SHP77 treated with DMSO at 0.1 percent for 48 hours (cell line): ENCODE measurements around the gene GNAI3.

Source experiments
- DNase-seq: peaks from one replicate; lab custom pipeline; 2025; lab: John Stamatoyannopoulos, UW

Gene GNAI3

DNA sequence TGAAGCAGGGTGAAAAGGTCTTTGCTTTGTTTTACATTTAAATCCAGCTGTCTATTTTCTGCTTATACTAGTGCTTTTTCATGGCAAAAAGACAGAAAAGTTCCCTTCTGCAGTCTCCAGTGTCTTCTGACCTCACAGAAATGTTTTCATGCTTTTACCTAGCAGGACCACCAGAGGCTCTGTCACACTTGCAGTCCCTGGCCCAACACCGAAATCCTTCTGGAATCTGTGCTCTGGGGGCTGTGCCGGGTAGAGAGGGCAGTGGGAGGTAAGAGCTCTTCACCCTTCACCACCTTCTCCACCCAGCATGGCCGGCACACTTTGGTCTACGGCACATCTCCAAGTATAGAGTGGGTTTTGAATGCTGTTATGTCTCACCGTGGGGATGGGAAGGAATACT, 50.2 kb downstream of the GNAI3 start:
- DNase-seq = no peak

DNA sequence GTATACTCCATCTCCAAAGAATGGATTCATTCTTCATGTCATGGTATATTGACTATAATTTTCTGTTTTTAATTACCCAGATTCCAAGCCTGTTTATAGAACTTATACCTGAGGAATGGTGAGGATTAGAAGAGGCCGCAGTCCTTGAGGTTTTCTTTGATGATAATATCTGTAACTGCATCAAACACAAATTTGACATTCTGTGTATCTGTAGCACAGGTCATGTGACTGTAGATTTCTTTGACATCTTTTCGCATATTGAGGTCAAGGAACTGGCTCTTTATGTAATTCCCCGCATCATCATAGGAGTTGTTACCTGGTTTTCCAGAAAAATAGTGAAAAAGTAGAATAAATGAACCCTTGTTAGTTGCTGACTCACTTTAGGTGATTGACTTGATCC, 54.8 kb downstream of the GNAI3 start:
- DNase-seq = no peak

GRCh38 chr1:109605381-109605780, 57.0 kb downstream of the GNAI3 start:
- no peak for DNase-seq

DNA sequence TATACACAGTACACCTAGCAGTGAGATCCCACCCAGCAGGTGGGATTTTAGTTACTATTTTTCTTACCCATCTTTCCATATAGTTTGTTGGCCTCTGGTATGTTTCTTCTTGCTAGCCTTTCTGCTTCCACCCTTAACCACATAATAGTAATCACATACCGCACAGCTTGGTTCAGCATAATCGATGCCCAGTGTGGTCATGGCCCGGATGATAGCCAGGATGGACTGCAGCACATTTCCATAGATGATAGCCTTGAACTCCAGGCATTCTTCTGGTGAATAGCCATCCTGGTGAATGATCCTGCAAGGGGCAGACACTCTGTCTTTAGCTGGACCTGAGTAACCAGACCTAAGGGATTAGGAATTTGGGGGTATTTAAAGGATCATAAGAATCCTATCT, 61.5 kb downstream of the GNAI3 start:
- no peak for DNase-seq

DNA sequence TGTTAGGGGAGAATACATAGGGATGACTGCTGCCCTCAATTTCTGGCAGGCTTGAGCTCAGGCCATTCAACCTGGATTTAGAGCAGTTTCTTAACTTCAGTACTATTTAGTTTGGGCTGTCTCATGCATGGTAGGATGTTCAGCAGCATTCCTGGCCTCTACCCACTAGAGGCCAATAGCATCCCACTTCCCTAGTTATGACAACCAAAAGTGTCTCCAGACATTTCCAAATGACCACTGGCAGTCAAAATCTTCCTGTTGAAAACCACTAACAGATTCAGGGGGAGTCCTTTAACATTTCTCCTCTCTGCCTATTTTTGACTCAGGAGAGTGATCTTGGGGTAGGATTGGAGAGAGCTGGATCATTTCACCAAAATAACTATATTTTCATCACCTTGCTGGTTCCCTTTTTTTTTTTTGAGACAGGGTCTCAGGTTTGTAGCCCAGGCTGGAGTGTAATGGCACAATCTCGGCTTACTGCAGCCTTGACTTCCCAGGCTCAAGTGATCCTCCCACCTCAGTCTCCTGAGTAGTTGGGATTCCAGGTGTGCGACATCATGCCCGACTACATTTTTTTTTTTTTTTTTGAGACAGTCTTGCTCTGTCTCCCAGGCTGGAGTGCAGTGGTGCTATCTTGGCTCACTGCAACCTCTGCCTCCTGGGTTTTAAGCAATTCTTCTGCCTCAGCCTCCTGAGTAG, 62.3 kb downstream of the GNAI3 start:
- DNase-seq = no peak

GRCh38 chr1:109611308-109611990, 63.0 kb downstream of the GNAI3 start:
- no peak for DNase-seq

DNA sequence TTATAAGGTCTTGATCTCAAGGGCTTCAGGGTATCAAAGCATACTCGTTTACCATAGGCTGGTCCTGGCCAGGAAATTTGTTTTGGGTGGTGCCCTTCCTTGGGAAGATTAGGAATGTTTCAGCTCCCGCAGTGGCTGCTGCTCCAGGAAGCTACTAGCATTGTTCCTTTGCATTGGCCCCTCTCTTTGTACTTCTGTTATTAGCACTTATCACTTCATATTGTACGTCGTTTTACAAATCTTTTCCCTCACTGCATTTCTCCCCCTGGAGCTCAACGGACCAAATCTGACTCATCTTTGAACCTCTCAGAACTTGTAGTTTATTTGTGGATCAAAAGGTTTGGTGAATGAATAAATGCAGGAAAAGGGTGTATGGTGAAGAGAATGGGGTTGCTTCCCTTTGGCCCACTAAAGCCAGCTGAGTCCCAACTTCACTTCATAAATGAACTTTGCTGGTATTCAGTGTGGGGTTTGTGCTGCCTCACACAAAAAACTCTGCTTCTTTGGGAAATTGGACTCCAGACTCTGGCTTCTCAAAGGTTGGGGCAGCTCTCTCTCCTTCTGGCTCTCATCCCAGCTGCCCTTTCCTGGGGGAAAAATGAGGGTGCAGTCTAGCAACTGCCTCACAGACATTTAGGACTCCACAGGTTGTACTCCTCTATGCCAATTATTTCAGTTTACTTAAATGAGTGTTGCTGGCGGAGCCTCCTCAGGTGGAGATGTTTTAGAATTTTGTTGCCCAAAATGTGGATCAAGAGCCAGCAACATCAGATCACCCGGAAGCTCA, 65.1 kb downstream of the GNAI3 start:
- no peak for DNase-seq

- DNase-seq = no peak
These were observed 67.5 kb downstream of the GNAI3 start for GRCh38 chr1:109615879-109616278.

DNA sequence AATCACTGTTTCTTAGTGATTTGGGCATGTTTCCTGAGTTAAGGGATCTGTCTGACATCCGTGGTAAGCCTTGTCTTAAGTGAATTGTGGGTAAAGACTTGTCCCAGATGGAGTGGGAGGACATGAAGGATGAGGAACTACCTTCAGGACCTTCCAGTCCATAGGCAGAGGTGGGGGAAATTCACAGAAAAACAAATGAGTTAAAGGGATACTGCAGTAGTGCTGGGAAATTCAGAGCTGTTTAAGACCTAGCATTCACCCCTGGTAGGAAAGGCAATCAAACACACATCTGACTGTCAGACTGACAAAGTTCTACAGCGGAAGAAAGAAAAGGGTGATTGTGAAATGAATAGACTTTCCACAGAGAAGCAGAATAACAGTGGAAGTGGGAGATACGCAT, 68.0 kb downstream of the GNAI3 start:
- no peak for DNase-seq

- no peak for DNase-seq
These were observed 68.9 kb downstream of the GNAI3 start for GRCh38 chr1:109617291-109617801.

GRCh38 chr1:109618661-109619575, 70.5 kb downstream of the GNAI3 start:
- DNase-seq = no peak

DNA sequence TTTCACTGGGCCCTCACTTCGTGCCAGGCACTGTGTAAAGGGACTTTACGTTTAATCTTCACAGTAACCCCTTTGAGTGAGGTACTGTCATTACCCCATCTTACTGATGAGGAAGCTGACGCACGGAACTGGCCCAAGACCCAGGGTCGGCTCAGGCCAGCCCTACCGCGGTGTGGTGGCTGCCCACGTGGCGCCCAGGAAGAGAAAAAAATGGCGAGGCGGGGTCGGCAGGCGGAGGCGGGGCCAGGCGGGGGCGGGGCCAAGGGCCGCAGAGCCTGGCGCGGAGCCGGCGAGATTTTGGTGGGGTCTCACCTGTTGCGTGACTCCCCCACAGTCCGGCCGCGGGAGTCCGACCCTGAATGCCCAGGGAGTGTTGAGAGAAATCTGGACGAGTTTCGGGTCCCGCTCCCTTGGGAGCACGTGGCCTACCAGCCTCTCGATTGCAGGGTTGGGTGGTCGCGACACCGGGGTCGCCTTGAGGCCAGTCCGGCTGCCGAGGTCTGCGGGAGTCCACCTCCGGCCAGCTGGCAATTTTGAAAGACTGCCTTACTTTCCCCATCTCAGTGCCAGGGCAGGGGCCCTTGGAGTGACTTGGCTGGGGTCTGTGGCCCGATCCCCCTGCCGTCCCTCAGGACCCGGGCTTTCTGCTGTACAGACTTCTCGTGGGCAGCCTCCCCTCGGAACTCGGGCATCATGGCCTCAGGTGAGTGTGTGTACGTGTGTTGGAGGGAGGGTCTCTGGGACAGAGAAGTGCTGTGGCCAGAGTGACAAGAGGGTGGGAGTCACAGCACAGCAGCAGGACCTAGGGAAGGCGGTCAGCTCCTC, 71.4 kb downstream of the GNAI3 start, which contains the start of the genes AMPD2 and GNAT2:
Gene AMPD2, plus strand, starts transcription at position 262 of the 825 bp plus-strand sequence. CDS start 1,339 bp downstream, outside the sequence.
Gene GNAT2, minus strand, starts transcription at position 41 of the 825 bp plus-strand sequence. CDS start 6,746 bp downstream, outside the sequence.
- no peak for DNase-seq

DNA sequence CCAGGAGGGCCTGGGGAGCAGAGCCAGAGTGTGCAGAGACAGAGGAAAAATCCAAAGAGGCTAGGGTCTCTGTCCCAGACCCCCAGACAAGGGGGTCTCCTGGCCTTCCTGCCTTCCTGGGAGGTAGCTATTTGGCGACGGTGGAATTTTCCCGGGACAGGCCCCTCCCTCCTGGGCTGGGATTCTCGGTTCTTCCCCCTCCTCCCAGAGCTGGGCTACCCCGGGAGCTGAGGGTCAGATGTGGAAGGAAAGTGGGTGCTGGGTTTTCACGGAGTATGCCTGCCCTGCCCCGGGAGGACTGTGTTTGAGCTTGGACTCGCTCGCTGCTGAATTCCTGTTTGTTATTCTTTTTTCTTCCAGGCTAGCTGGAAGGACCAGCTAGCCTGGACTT, 72.0 kb downstream of the GNAI3 start:
- no peak for DNase-seq

- DNase-seq = peak; percentile 69
These were observed 72.4 kb downstream of the GNAI3 start for GRCh38 chr1:109620841-109621286.

DNA sequence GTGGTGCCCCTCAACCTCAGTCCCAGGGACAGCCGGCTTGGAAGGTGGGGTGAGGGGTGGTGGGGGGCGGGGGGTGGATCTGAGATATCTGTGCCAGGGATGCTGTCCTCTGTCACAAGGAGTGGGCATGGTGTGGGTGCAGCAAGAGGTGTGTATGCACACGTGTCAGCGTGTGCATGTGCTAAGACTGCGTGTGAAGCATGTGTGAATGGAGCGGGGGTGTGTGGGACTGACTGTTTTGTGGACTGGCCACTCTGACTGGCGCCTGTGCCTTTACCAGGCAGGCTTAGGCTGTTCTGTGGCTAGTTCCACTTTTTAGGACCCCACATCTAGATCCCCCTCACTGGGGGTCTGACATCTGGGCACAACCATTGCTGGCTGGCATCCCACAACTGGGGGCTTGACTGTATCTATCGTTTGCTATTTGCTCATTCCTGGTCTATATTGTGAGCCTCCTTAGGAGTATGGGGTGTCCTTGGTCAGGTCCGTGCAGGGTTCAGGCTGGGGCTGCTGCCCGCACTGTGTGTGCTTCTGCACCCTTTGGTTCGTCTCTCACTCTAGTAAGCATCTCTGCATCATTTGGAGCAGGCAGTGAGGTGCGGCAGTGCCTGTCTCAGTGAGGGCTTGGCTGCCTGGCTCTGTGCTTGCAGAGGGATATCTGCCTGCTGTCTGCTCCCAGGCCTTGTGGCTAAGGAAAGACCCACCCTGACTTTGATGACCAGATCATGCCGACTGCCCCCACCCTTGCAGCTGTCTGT, 73.1 kb downstream of the GNAI3 start:
- no peak for DNase-seq

- no peak for DNase-seq
These were observed 73.9 kb downstream of the GNAI3 start for GRCh38 chr1:109622137-109622892.

DNA sequence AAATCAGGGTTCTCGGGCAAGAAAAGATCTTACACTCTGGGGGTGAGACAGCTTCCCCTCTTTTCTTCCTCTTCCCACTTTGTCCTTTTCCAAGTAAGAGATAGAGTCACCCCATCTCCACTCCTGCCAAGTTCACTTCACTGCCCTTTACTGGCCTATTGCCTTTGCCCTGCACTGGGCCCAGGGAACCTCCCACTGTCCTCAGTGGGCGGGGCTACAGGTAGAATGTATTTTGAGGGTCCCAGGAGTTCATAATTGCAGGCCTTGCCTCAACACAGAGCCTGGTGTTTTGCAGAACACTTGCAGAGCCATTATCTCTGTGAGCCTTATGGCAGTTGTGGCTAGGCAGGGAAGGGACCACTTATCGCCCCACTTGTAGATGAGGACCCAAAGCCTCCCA, 74.5 kb downstream of the GNAI3 start:
- no peak for DNase-seq

DNA sequence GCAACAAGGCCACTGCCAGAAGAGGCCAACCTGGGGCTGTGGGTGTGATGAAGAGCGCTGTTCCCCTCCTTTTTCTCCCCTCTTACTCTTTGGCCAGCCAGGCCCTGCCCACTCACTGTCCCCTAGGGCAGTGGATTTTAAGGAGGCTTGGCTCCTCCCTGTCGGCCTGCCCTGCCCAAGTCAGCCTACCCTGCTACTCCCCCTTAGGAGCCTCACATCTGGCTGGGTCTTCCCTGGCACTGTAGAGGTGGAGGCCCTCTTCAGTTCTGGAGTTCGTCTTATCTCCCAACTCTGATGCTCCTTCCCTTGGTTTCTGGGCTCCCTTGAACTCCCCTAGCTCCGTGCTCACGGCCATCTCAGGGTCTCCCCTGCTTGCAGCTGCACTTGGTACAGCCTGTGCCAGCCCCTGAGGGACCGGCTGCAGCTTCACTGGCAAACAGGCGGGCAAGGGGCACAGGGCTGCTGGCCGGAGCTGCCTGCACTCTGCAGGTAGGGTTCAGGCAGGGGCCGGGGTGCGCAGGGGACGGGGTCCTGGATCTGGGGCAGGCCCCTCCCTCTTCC, 75.3 kb downstream of the GNAI3 start:
- no peak for DNase-seq
